GM18951 (cell line): Measurements from ENCODE around the gene LMO4.

ENCODE experiments used
- POLR2A ChIP-seq: IDR thresholded peaks from 4 replicates; pipeline ENCODE4 v1.6.1; 2011; ENCODE audit warnings: mild to moderate bottlenecking; ENCODE audit not compliant: insufficient read length, insufficient read depth; ENCODE audit errors: extremely low read depth
- in situ Hi-C: fragments of 300-500 bp; cut with MboI; formaldehyde crosslinking; loops from one replicate; pipeline ENCODE4 v1.12.0; 2022; ENCODE audit warnings: low sequenced_read_pairs, mixed read lengths, inconsistent platforms; ENCODE audit not compliant: unreplicated experiment

Gene LMO4

DNA sequence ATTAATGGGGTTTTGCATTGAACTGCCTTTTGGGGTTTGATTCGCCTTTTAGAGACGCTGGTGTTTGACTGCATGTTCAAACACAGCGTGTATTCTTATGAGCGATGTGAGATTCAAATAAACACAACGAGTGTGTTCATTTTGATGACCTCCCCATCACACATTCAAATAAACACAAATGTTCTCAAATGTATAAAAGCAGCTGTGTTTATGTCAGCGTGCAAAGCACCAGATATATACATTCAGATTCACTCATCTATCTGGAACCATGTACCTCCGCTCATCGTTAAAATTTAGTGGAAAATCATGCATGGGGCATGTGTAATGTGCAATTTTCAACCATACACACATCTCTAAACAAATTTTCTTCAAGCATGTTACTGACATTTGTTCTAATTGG lies 21.4 kb upstream of the LMO4 start:
- TF ChIP-seq POLR2A, result no peak
- in situ Hi-C loops, result loop anchor here (25.0 kb wide), 1 partner anchor 655 kb away; no protein-coding TSS in a partner anchor

DNA sequence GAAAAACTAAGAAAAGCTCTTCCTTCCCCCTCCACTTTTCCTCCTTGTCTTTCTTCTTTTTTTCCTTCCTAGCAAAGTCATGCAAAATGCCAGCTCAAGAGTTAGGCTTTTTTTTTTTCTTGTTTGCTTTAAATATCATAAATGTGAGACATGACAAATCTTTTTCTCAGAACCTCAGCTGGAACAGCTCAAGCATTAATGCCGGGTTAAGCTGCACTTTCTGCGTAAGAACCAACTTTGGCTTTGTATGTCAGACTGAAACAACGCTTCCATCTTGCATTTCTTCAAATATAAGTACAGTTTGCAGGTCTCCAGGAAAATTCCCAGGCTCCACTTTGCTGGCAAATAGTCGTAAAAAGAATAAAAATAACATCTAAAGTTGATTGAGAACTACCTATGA lies 20.7 kb upstream of the LMO4 start:
- in situ Hi-C loops, result loop anchor here (25.0 kb wide), 1 partner anchor 654 kb away; no protein-coding TSS in a partner anchor
- TF ChIP-seq POLR2A, result no peak

DNA sequence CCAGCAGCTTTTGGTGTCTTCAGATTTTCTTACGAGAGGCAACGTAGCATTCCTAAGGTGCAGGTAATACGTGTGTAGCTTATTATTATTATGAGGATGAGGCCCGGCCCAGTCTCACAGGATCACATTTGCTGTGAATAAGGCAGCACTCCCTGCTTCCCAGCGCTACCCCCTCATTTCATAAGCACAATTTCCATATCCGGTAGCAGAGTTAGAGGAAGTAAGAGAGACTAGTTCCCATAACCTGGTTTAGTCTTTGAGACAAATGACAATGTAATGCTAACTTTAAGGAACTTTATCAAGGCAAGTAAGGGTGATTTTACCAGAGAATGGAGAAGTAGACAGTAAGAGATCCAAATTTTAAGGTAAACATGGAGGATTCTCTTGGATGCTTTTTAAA lies 14.6 kb upstream of the LMO4 start:
- in situ Hi-C loops, result loop anchor here (25.0 kb wide), 1 partner anchor 648 kb away; no protein-coding TSS in a partner anchor
- TF ChIP-seq POLR2A, result no peak

DNA sequence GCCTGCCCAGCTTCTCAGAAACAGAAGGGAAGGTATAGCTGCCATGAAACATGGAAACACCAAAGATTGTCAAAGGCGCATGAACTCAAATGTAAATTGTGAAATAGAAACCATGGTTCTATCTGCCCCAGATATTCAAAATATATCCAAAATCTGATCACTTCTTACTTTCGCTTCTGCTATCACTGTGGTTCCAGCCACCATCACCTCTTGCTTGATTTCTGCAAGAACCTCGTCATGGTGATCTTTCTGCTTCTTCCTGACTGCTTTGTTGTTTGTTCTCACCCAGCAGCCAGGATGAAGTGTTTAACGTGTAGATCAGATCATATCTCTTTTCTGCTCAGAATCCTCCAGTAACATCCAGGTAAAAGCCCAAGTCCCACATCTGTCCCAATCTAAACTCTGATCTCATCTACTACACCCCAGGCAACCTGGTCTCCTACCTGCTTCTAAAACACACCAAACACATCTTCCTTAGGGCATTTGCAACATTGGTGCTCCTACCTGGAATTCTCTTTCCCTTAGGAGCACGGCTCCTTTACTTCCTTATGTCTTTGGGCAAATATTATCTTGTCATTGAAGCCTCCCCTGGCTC lies 10.5 kb upstream of the LMO4 start:
- in situ Hi-C loops, result loop anchor here (25.0 kb wide), 1 partner anchor 644 kb away; no protein-coding TSS in a partner anchor
- no peak for TF ChIP-seq POLR2A

DNA sequence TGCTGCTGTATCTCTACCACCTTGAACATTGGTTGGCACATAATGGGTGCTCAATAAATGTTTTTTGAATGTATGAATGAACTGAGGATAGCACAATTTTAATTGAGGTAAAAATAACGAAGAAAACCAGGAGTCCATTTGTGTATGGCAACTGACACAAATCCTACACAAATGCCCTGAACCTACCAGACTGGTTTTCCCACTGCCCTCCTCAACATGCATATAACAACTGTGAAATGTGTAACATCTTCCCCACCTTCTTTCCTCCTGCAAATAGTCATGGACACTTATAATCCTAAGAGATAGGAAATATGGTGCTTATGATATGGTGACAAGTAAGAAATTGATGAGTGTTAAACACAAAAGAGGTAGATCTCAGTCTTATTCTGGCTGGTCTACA lies 9.9 kb upstream of the LMO4 start:
- no peak for TF ChIP-seq POLR2A
- in situ Hi-C loops, result loop anchor here (25.0 kb wide), 1 partner anchor 643 kb away; no protein-coding TSS in a partner anchor

DNA sequence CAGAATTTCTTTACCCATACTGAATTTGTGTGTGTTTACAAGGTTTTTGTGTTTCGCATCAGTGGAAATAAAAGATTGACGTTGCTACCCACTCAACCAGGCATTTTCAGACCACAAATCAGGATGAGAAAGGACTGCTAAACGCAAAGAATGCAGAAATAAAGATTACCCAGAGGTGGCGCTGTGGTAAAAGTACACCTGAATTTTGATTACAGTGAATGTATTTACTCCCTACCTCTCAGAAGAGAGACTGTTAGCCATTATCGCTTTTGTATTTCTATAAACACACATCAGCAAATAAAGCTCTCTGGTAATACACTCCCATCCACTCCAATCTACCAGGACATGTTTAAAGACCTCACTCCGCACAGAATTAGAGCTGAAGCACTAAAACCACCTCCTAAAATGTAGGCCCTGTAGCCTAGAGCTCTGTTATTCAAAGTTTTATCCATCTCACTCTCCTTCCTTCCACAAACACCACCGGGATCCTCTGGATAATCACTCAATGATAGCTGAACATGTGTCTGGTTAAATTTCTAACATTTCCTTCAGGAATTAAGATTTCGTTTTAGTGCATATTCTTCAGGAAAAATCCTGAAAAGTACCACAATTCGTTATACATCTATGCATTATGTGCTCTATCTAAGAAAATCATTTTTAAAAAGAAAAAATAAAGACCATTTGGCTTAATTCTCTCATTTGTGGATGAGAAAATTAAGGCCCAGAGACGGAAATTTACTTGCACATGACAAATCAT lies 2.5 kb upstream of the LMO4 start:
- in situ Hi-C loops, result no loop called here

DNA sequence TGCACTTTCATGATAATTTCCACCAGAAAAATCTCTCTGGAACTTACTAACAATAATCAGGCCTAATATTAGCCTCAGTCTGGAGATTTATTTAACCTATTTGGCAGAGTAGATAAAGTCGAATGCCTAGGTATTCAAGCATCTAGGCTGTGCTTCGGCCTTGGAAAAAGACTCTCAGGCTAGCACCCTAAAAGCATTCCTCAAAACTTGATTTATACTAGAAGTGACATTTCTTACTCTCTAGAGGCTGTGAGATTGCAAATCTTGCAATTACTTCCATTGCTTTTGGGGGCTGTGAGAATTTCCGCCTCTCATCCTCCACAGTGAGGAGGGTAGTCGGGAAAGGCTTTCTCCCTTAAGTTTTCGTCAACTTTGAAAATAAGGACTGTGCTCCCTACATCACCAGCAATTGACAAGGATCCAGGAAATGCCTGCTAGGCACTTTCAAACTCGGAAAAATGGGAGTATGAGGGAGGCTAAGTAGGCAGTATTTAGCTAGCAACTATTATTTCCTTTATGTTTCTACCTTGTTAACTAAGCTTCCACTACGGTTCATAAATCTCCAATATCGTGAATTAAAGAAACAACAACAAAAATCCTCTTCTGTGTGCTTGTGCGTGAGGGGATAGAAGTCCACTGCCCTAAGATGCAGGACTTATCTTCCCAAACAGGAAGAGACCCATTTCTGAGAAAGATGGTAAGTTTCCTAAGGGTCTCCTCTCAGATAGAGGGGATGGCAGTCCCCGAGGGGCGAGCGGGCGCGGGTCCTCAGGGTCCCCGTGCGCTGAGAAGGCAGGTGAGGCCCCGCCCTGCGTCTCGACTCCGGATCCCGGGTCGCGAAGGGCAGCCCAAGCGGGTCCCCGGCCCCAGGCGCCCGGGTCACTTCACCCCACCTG lies 1.1 kb upstream of the LMO4 start:
- in situ Hi-C loops, result no loop called here
- no peak for TF ChIP-seq POLR2A

More for the DNA sequence above, 2.5 kb upstream of the LMO4 start:
- TF ChIP-seq POLR2A, result no peak

DNA sequence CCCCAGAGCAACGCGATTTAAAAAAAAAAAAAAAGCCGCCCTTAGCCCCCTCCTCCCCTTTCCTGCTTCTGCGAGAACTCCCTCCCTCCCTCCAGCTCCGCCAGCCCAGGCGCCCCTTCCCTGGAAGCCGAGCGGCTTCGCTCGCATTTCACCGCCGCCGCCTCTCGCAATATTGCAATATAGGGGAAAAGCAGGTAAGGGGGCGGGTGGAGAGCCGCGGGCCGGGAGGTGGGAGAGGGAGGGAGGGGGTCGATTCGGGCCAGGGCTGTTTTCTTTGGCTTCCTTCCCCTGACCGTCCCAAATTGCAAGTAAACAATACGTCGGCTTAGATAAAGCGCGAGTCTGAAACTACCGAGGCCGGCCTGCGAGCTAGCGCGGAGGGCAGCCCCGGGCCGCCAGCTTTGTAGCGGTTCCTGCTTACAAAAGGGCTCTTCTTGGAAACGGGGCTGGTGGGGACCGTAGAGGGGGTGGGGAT lies 408 bp downstream of the LMO4 start:
- in situ Hi-C loops, result no loop called here
- no peak for TF ChIP-seq POLR2A

DNA sequence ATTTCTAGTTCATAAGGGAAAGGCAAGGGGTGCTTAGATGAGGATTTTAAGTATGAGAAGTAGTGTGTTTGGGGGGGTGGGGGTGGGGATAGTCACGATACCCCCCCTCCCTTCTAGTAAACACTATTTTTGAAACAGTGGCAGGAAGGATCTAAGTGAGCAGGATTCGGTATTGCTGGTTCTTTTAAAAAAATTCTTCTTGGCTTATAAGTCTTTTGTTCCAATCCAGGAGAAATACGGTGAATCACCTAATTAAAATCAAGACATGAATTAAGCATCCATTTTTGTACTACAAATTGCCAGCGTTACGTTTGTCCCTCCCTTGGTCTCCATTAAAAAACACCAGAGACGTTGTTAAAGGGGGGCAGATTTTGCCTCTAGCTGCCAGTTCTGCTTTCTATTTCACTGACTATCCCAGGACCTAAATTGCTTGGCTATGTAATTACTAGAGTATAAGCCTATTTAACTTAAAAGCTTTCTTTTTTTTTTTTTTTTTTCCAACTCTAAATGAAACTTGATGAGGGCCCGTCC lies 911 bp downstream of the LMO4 start:
- TF ChIP-seq POLR2A, result no peak
- in situ Hi-C loops, result no loop called here

DNA sequence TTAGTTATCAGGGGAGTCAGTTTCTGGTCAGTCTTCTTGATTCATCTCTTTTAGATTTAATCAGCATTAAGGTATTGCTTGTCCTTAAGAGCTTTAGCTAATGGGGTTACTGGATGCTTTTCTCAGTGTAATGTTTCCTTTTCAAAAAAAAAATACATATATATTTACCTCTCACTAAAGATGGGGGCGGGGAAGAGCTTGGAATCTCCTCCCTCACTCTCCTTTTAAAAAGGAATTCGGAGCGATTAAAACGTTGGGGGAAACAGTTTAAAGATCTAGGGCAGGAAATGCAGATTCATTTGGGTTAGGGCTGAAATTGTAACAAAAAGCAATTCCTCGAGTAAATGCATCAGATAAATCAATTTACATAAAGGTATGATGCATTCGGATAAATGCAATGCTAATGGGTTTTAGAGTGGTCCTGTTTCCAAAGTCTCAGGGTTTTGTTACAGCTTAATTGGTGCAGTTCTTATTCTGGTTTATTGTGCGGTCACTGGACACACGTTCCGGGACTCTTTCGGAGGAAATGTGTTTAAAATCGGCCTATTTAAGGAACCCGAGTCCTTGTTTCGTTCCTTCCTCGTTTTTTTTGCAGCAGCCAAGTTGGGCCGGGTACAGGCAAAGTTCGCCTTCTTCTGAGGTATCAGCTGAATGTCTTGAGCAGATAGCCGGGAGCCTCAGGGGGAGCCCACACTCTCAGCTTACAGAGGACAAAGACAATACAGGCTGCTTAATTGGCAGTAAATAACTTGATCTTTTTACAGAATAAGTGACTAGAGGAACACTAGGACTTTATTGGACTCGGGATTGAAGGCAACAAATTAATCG lies 1.6 kb downstream of the LMO4 start:
- in situ Hi-C loops, result no loop called here
- TF ChIP-seq POLR2A, result no peak

DNA sequence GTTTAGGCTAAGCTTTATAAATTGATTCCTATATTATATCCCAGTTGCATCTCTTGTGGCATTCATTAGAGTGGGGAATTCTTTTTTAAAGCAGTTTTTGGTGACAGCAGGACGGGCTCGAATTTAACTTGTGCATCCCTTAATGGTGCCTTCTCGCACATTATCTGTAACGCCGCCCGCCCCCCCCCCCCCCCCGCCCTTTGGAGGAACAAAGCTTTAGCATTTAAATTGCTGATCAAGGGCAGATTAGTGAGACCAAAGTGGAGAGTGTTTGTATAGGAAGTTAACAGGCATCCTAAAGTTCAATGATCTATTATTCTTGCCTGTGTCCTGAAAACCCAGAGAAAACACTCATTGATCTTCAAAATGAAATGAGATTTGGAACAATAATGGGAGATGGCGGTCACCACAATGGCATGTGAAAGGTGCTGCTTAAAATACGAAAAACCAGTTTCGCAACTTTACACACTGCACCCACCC lies 2.2 kb downstream of the LMO4 start:
- TF ChIP-seq POLR2A, result no peak
- in situ Hi-C loops, result no loop called here
